GM18526 (cell line): Measurements from ENCODE around the gene TTLL1.

ENCODE experiments used
- POLR2A ChIP-seq: IDR thresholded peaks from 3 replicates; pipeline ENCODE4 v1.6.1; 2011; ENCODE audit not compliant: insufficient read length; ENCODE audit errors: extremely low read depth

TTLL1 gene

GRCh38 chr22:43013355-43014315, 75.6 kb downstream of the TTLL1 start:
- no peak for TF ChIP-seq POLR2A

- no peak for TF ChIP-seq POLR2A
These were observed 76.8 kb downstream of the TTLL1 start for GRCh38 chr22:43012390-43012789.

- TF ChIP-seq POLR2A: no peak
These were observed 78.1 kb downstream of the TTLL1 start for GRCh38 chr22:43011079-43011478.

- TF ChIP-seq POLR2A: no peak
These were observed 79.7 kb downstream of the TTLL1 start for GRCh38 chr22:43009444-43009843.

- TF ChIP-seq POLR2A: no peak
These were observed 80.3 kb downstream of the TTLL1 start for GRCh38 chr22:43008921-43009320.

GRCh38 chr22:43008509-43008908, 80.7 kb downstream of the TTLL1 start:
- TF ChIP-seq POLR2A: no peak

- no peak for TF ChIP-seq POLR2A
These were observed 81.6 kb downstream of the TTLL1 start for GRCh38 chr22:43007519-43008102.

GRCh38 chr22:43006753-43007152, 82.4 kb downstream of the TTLL1 start:
- no peak for TF ChIP-seq POLR2A

- no peak for TF ChIP-seq POLR2A
These were observed 83.1 kb downstream of the TTLL1 start for GRCh38 chr22:43006016-43006505.

- TF ChIP-seq POLR2A: no peak
These were observed 84.1 kb downstream of the TTLL1 start for GRCh38 chr22:43005106-43005505.

- no peak for TF ChIP-seq POLR2A
These were observed 84.7 kb downstream of the TTLL1 start for GRCh38 chr22:43004362-43005035.

GRCh38 chr22:43002202-43002586, 87.0 kb downstream of the TTLL1 start:
- TF ChIP-seq POLR2A: no peak

- no peak for TF ChIP-seq POLR2A
These were observed 87.7 kb downstream of the TTLL1 start for GRCh38 chr22:43001271-43002201.

GRCh38 chr22:43000441-43001175, 88.6 kb downstream of the TTLL1 start:
- TF ChIP-seq POLR2A: no peak
